GM15510 (cell line): ENCODE measurements around the gene VSTM4.

Experiments
- POLR2A ChIP-seq: IDR thresholded peaks from 3 replicates; pipeline ENCODE4 v1.6.1; 2011; ENCODE audit warnings: borderline replicate concordance; ENCODE audit not compliant: insufficient read length; ENCODE audit errors: extremely low read depth

The VSTM4 gene

GRCh38 chr10:49115015-49115795 is at the start of gene VSTM4:
Gene VSTM4 (minus strand): TSS chr10:49115522. CDS start chr10:49115485, 37 bp downstream.
- no peak for TF ChIP-seq POLR2A

- TF ChIP-seq POLR2A, result no peak
Measured at GRCh38 chr10:49164559-49165188, 49.4 kb upstream of the VSTM4 start.

- TF ChIP-seq POLR2A, result no peak
Measured at GRCh38 chr10:49163741-49164140, 48.4 kb upstream of the VSTM4 start.

- no peak for TF ChIP-seq POLR2A
Measured at GRCh38 chr10:49162761-49163310, 47.5 kb upstream of the VSTM4 start.

- no peak for TF ChIP-seq POLR2A
Measured at GRCh38 chr10:49162063-49162462, 46.7 kb upstream of the VSTM4 start.

GRCh38 chr10:49161411-49161997 is 46.2 kb upstream of the VSTM4 start:
- no peak for TF ChIP-seq POLR2A

- TF ChIP-seq POLR2A, result no peak
Measured at GRCh38 chr10:49160814-49161213, 45.5 kb upstream of the VSTM4 start.

- no peak for TF ChIP-seq POLR2A
Measured at GRCh38 chr10:49160110-49160509, 44.8 kb upstream of the VSTM4 start.

GRCh38 chr10:49158915-49159314 is 43.6 kb upstream of the VSTM4 start:
- no peak for TF ChIP-seq POLR2A

GRCh38 chr10:49158404-49158803 is 43.1 kb upstream of the VSTM4 start:
- TF ChIP-seq POLR2A, result no peak

GRCh38 chr10:49157229-49157628 is 41.9 kb upstream of the VSTM4 start:
- no peak for TF ChIP-seq POLR2A

GRCh38 chr10:49154641-49155040 is 39.3 kb upstream of the VSTM4 start:
- no peak for TF ChIP-seq POLR2A

GRCh38 chr10:49153971-49154370 is 38.6 kb upstream of the VSTM4 start:
- no peak for TF ChIP-seq POLR2A

- TF ChIP-seq POLR2A, result no peak
Measured at GRCh38 chr10:49153115-49153514, 37.8 kb upstream of the VSTM4 start.

- no peak for TF ChIP-seq POLR2A
Measured at GRCh38 chr10:49152663-49153062, 37.3 kb upstream of the VSTM4 start.

- TF ChIP-seq POLR2A, result no peak
Measured at GRCh38 chr10:49152037-49152436, 36.7 kb upstream of the VSTM4 start.

GRCh38 chr10:49151481-49151880 is 36.2 kb upstream of the VSTM4 start:
- TF ChIP-seq POLR2A, result no peak

GRCh38 chr10:49151025-49151445 is 35.7 kb upstream of the VSTM4 start:
- no peak for TF ChIP-seq POLR2A
